Brain microvascular endothelial cell (primary cell): ENCODE data around the gene LRATD1.

Experiments
- DNase-seq: peaks from one replicate; pipeline ENCODE4 v3.0.0-alpha.2; 2020
- H3K27ac ChIP-seq: fragments of 250-450 bp; sonication (Bioruptor Pico); 2 replicates; pipeline ENCODE4 v1.5.1; 2020; ENCODE audit warnings: mild to moderate bottlenecking, moderate library complexity
- H3K27me3 ChIP-seq: fragments of 250-450 bp; sonication (Bioruptor Pico); replicated peaks from 2 replicates; pipeline ENCODE4 v1.5.1; 2020; ENCODE audit warnings: mild to moderate bottlenecking
- H3K36me3 ChIP-seq: fragments of 250-450 bp; sonication (Bioruptor Pico); replicated peaks from 2 replicates; pipeline ENCODE4 v1.5.1; 2020; ENCODE audit warnings: mild to moderate bottlenecking
- H3K4me3 ChIP-seq: 2 replicates; pipeline ENCODE4 v1.5.1; 2011; ENCODE audit warnings: low read depth, mild to moderate bottlenecking, control low read depth, low read length, moderate library complexity
- CTCF ChIP-seq: IDR thresholded peaks from 2 replicates; pipeline ENCODE4 v1.5.1; 2011; ENCODE audit warnings: low read depth, mild to moderate bottlenecking, moderate library complexity, low read length, control low read depth, inconsistent platforms; ENCODE audit errors: missing control alignments
- in situ Hi-C: cut with HindIII; loops from 2 replicates; pipeline ENCODE4 v1.10.0; 2017; ENCODE audit warnings: low sequenced_read_pairs, low pct_ligation_motif_present

LRATD1 gene

GRCh38 chr2:14642499-14642898, 10.0 kb downstream of the LRATD1 start:
- Histone ChIP-seq H3K36me3 (no peaks in the 10 kb centered on the region), H3K4me3 (no peak overlapping the region), H3K27ac (no peak overlapping the region), H3K27me3 (no peaks in the 10 kb centered on the region)
- TF ChIP-seq CTCF: no peak
- in situ Hi-C loops: no loop called here
- no peak for DNase-seq

DNA sequence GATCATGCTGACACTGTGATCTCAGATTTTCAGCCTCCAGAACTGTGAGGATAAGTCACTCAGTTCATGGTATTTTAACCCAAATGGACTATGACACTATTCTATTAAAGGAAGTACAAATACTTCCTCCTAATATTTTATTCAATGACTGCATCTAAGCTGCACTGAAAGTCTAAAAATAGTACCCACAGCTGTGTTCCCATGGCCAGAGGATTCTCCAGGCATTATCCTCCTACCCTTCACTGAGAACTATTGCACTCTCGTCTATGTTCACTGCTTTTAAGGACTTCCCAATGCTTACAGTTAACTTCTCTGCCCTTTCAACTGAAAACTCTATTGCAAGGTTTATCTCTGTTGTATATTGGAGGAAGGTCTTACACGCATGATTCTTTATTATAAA, 15.2 kb downstream of the LRATD1 start:
- Histone ChIP-seq H3K36me3 (no peaks in the 10 kb centered on the region), H3K27ac (no peak overlapping the region), H3K27me3 (no peaks in the 10 kb centered on the region), H3K4me3 (no peak overlapping the region)
- no peak for DNase-seq
- no peak for TF ChIP-seq CTCF
- in situ Hi-C loops: no loop called here

GRCh38 chr2:14650066-14650465, 17.5 kb downstream of the LRATD1 start:
- in situ Hi-C loops: no loop called here

GRCh38 chr2:14654835-14655282, 22.3 kb downstream of the LRATD1 start:
- Histone ChIP-seq H3K4me3 (no peak overlapping the region), H3K27ac (no peak overlapping the region), H3K36me3 (no peaks in the 10 kb centered on the region), H3K27me3 (no peaks in the 10 kb centered on the region)
- in situ Hi-C loops: no loop called here
- no peak for DNase-seq
- TF ChIP-seq CTCF: no peak

More at GRCh38 chr2:14650066-14650465, 17.5 kb downstream of the LRATD1 start:
- H3K4me3 ChIP-seq: no peak overlapping the region
- no peaks in the 10 kb centered on the region for H3K27me3 ChIP-seq
- H3K27ac ChIP-seq: no peak overlapping the region
- no peaks in the 10 kb centered on the region for H3K36me3 ChIP-seq
- DNase-seq: no peak
- no peak for TF ChIP-seq CTCF

GRCh38 chr2:14656146-14656545, 23.6 kb downstream of the LRATD1 start:
- no peak for TF ChIP-seq CTCF
- no peaks in the 10 kb centered on the region for H3K36me3 ChIP-seq
- in situ Hi-C loops: no loop called here
- no peak overlapping the region for H3K27ac ChIP-seq
- H3K4me3 ChIP-seq: no peak overlapping the region
- H3K27me3 ChIP-seq: no peaks in the 10 kb centered on the region
- DNase-seq: no peak

- in situ Hi-C loops: no loop called here
- TF ChIP-seq CTCF: no peak
- no peak for DNase-seq
- no peak overlapping the region for H3K4me3 ChIP-seq
- no peaks in the 10 kb centered on the region for H3K27me3 ChIP-seq
- no peaks in the 10 kb centered on the region for H3K36me3 ChIP-seq
- H3K27ac ChIP-seq: no peak overlapping the region
These were observed 28.6 kb downstream of the LRATD1 start for GRCh38 chr2:14661163-14661562.
